ACC112 (cell line): ENCODE results near the gene MYO5B.
"Not testable (repeated sequence)": the region's sequence is repeated elsewhere in the genome, so short reads cannot be mapped to it uniquely, and the experiment has no call there.

Experiments used
- H2AFZ ChIP-seq: fragments of 200-600 bp; sonication (generic); one replicate; pipeline ENCODE4 v1.6.0; 2017; ENCODE audit warnings: antibody characterized with exemption, low read length; ENCODE audit not compliant: unreplicated experiment
- H3K27ac ChIP-seq: fragments of 200-600 bp; sonication (generic); 2 replicates; pipeline ENCODE4 v1.5.1; 2014; ENCODE audit warnings: low read depth, mild to moderate bottlenecking, antibody characterized with exemption, low read length, moderate library complexity
- H3K27me3 ChIP-seq: fragments of 200-600 bp; sonication (generic); 2 replicates; pipeline ENCODE4 v1.6.1; 2014; ENCODE audit warnings: mild to moderate bottlenecking, antibody characterized with exemption, low read length, moderate library complexity, mixed read lengths; ENCODE audit not compliant: insufficient read depth
- H3K36me3 ChIP-seq: fragments of 200-600 bp; sonication (generic); 2 replicates; pipeline ENCODE4 v1.6.1; 2016; ENCODE audit warnings: mild to moderate bottlenecking, antibody characterized with exemption, low read length, moderate library complexity, mixed read lengths; ENCODE audit not compliant: insufficient read depth
- H3K4me1 ChIP-seq: fragments of 200-600 bp; sonication (generic); one replicate; pipeline ENCODE4 v1.6.1; 2016; ENCODE audit warnings: low read length, mixed read lengths; ENCODE audit not compliant: insufficient read depth, unreplicated experiment, control insufficient read depth
- H3K4me3 ChIP-seq: fragments of 200-600 bp; sonication (generic); 2 replicates; pipeline ENCODE4 v1.5.1; 2014; ENCODE audit warnings: mild to moderate bottlenecking, low read depth, low read length
- H3K79me2 ChIP-seq: fragments of 200-600 bp; sonication (generic); one replicate; pipeline ENCODE4 v1.6.0; 2016; ENCODE audit warnings: low read length; ENCODE audit not compliant: control insufficient read depth, unreplicated experiment, insufficient read depth

MYO5B gene

DNA sequence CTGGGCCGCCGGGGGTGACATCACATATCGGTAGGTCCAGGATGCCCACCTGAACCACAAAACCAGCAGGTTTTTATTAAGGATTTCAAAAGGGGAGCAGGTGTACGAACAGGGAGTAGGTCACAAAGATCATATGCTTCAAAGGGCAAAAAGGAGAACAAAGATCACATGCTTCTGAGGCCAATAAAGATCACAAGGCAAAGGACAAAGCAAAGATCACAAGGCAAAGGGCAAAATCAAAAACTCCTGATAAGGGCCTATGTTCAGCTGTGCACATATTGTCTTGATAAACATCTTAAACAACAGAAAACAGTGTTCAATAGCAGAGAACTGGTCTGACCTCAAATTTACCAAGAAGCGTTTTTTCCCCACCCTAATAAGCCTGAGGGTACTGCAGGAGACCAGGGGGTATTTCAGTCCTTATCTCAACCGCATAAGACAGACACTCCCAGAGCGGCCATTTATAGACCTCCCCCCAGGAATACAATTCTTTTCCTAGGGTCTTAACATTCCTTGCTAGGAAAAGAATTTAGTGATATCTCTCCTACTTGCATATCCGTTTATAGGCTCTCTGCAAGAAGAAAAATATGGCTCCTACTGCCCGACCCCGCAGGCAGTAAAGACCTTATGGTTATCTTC is 386.3 kb downstream of the MYO5B start:
- H3K36me3 ChIP-seq, H3K4me1 ChIP-seq, H2AFZ ChIP-seq, H3K4me3 ChIP-seq, H3K27me3 ChIP-seq, H3K27ac ChIP-seq: not testable (repeated sequence)
- peaks cover 71% of the 10 kb centered on the region for H3K79me2 ChIP-seq

DNA sequence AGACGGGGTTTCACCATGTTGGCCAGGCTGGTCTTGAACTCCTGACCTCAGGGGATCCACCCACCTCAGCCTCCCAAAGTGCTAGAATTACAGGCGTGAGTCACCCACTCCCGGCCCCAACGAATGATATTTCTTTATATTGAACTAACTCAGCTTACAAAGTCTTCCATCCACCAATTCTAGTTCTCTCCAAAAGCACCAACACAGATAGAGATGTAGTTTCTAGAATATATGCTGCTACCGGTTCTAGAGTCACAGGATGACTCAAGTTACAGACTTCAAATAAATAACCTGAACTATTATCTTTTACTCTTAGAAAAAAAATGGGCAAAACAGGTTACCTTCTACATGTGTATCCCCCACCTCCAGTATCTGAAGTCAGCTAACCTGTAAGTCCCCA is 390.9 kb downstream of the MYO5B start:
- no peak overlapping the region for H3K4me3 ChIP-seq
- H3K27me3 ChIP-seq, result no peaks in the 10 kb centered on the region
- no peak overlapping the region for H3K27ac ChIP-seq
- H3K79me2 ChIP-seq, result peaks cover 38% of the 10 kb centered on the region
- peaks cover 4% of the 10 kb centered on the region; the same call in 1 of the 2 replicates for H3K36me3 ChIP-seq
- no peaks in the 10 kb centered on the region for H3K4me1 ChIP-seq
- H2AFZ ChIP-seq, result no peak overlapping the region

DNA sequence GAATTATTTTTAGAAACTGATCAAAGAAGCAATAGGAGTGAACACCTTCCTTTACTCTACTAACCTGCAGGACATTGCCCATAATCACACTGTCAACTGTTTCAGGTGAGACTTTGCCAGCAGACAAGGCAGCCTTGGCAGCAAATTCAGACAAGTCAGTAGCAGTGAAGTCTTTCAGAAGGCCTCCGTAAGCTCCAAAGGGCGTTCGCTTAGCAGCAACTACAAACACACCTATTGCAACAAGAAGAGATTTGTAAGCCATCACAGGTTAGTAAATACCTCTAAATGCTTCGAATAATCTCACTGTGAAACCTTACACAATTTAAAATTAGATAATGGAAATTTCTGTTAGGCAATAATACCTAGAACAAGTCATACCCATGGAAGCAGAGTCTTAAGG is 392.3 kb downstream of the MYO5B start:
- peaks cover 33% of the 10 kb centered on the region for H3K79me2 ChIP-seq
- H3K4me1 ChIP-seq, result no peaks in the 10 kb centered on the region

DNA sequence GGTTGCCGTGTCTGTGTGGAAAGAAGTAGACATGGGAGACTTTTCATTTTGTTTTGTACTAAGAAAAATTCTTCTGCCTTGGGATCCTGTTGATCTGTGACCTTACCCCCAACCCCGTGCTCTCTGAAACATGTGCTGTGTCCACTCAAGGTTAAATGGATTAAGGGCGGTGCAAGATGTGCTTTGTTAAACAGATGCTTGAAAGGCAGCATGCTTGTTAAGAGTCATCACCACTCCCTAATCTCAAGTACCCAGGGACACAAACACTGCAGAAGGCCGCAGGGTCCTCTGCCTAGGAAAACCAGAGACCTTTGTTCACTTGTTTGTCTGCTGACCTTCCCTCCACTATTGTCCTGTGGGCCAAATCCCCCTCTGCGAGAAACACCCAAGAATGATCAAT is 394.5 kb downstream of the MYO5B start:
- Histone ChIP-seq H3K4me1 (peaks cover 13% of the 10 kb centered on the region), H3K79me2 (peaks cover 13% of the 10 kb centered on the region)
- H3K27ac ChIP-seq, H3K4me3 ChIP-seq, H3K36me3 ChIP-seq, H2AFZ ChIP-seq, H3K27me3 ChIP-seq: not testable (repeated sequence)

More for the DNA sequence above, 392.3 kb downstream of the MYO5B start:
- H3K27ac ChIP-seq, result no peak overlapping the region
- H3K4me3 ChIP-seq, result no peak overlapping the region
- H3K36me3 ChIP-seq, result peaks cover 4% of the 10 kb centered on the region; the same call in 1 of the 2 replicates
- no peaks in the 10 kb centered on the region for H3K27me3 ChIP-seq
- no peak overlapping the region for H2AFZ ChIP-seq

- H3K27ac ChIP-seq, H3K27me3 ChIP-seq, H2AFZ ChIP-seq, H3K36me3 ChIP-seq, H3K79me2 ChIP-seq, H3K4me3 ChIP-seq: not testable (repeated sequence)
- H3K4me1 ChIP-seq, result peaks cover 13% of the 10 kb centered on the region
These were observed 395.1 kb downstream of the MYO5B start for GRCh38 chr18:49799806-49800205.

GRCh38 chr18:49798001-49798400 is 396.9 kb downstream of the MYO5B start:
- H3K36me3 ChIP-seq, result peaks cover 13% of the 10 kb centered on the region
- H3K27ac ChIP-seq, result no peak overlapping the region
- H3K27me3 ChIP-seq, result no peaks in the 10 kb centered on the region
- peaks cover 13% of the 10 kb centered on the region for H3K4me1 ChIP-seq
- no peak overlapping the region for H2AFZ ChIP-seq
- H3K79me2 ChIP-seq, result no peaks in the 10 kb centered on the region
- H3K4me3 ChIP-seq, result no peak overlapping the region

GRCh38 chr18:49795612-49796552 is 399.1 kb downstream of the MYO5B start:
- Histone ChIP-seq H3K4me1 (peaks cover 13% of the 10 kb centered on the region), H3K79me2 (no peaks in the 10 kb centered on the region), H2AFZ (no peak overlapping the region), H3K4me3 (no peak overlapping the region), H3K27ac (no peak overlapping the region; the same call in 1 of the 2 replicates), H3K27me3 (no peaks in the 10 kb centered on the region), H3K36me3 (peaks cover 17% of the 10 kb centered on the region)

DNA sequence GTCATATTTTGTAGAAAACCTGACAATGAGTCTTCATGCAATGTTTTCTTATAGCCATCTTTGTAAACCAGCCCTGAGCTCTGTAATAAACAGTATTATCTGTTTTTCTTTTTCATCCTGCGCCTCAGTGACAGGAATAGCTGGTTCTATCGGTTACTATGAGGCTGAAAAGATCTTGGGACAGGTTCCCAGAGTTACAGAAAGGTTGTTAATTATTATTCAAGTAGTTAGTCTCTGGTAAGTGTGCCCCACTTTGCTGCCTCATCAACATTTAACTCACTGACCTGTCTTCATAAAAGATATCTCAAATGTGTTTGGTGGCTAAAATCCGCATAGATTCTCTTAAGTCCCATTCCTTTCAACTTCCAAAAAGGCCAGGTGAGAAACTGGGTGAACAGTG is 400.2 kb downstream of the MYO5B start:
- peaks cover 13% of the 10 kb centered on the region for H3K4me1 ChIP-seq
- H2AFZ ChIP-seq, result no peak overlapping the region
- no peaks in the 10 kb centered on the region for H3K79me2 ChIP-seq
- H3K4me3 ChIP-seq, result no peak overlapping the region
- H3K27me3 ChIP-seq, result no peaks in the 10 kb centered on the region
- H3K36me3 ChIP-seq, result peaks cover 17% of the 10 kb centered on the region
- H3K27ac ChIP-seq, result no peak overlapping the region

DNA sequence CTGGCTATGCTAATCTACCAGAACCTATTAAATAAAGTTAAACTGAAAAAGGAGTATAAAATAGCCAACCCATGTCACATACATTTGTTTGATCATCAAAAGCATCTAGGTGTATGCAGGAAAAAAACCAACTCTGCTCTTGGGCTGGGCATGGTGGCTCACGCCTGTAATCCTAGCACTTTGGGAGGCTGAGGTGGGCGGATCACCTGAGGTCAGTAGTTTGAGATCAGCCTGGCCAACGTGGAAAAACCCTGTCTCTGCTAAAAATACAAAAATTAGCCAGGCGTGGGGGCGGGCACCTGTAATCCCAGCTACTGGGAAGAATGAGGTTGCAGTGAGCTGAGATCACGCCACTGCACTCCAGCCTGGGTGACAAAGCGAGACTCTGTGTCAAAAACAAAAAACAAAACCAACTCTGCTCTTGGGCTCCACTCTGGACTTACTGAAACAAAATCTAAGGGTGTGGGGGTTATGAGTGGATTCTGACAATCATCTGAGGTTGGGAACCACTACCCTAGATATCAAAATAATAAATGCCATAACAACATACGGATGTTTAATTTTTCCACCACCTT is 405.3 kb downstream of the MYO5B start:
- H2AFZ ChIP-seq, H3K79me2 ChIP-seq, H3K27me3 ChIP-seq, H3K4me3 ChIP-seq, H3K27ac ChIP-seq: not testable (repeated sequence)
- Histone ChIP-seq H3K36me3 (peaks cover 24% of the 10 kb centered on the region), H3K4me1 (peaks cover 13% of the 10 kb centered on the region)

- H3K27ac ChIP-seq, result peak overlapping the region; percentile 59
- H3K36me3 ChIP-seq, result peaks cover 18% of the 10 kb centered on the region
- peak overlapping the region; percentile 83 for H2AFZ ChIP-seq
- no peaks in the 10 kb centered on the region for H3K79me2 ChIP-seq
- H3K4me3 ChIP-seq, result peak overlapping the region; percentile 75
- peaks cover 13% of the 10 kb centered on the region for H3K4me1 ChIP-seq
- H3K27me3 ChIP-seq, result no peaks in the 10 kb centered on the region
These were observed 406.5 kb downstream of the MYO5B start for GRCh38 chr18:49788327-49788898.
